ENCODE data around the gene ITPR3. TPM values are rescaled to one million over a fixed set of nuclear protein-coding genes. Genes with fewer than 3 reads are reported as not detected.
A peak's percentile ranks its signal among the peaks of the same experiment; 100 is the strongest.

ITPR3 gene
- total RNA-seq, 2 donors from 2014 or later: 21.8 to 99.1 TPM

- DNase-seq (ENCODE audit: low spot score): no peak
- WGBS: 92% methylated on average over 9 of the region's 9 CpGs
- Histone ChIP-seq H3K4me3 (no peak overlapping the region), H3K27me3 (replicated peaks; ENCODE audit: insufficient read depth) (no peaks in the 10 kb centered on the region), H3K36me3 (no peaks in the 10 kb centered on the region), H3K9me3 (no peaks in the 10 kb centered on the region), H3K27ac (no peak overlapping the region), H3K4me1 (replicated peaks) (peaks cover 4% of the 10 kb centered on the region)
- intact Hi-C loops (cut with DNase I): no loop called here
- TF ChIP-seq CTCF (IDR thresholded peaks at IDR 0.05) (no peak), POLR2AphosphoS5 (IDR thresholded peaks at IDR 0.05) (no peak), POLR2A (IDR thresholded peaks at IDR 0.05) (no peak)
Observed at GRCh38 chr6:33738153-33738552, 117.0 kb downstream of the ITPR3 start.

GRCh38 chr6:33738879-33739278, 117.8 kb downstream of the ITPR3 start:
- no peak overlapping the region for H3K27ac ChIP-seq

GRCh38 chr6:33739571-33739970, 118.4 kb downstream of the ITPR3 start:
- Histone ChIP-seq H3K27me3 (replicated peaks; ENCODE audit: insufficient read depth) (no peaks in the 10 kb centered on the region), H3K27ac (peak overlapping the region in 1 of 2 donors; percentile 14), H3K9me3 (no peaks in the 10 kb centered on the region), H3K36me3 (no peaks in the 10 kb centered on the region), H3K4me3 (no peak overlapping the region), H3K4me1 (replicated peaks) (peaks cover 11% of the 10 kb centered on the region)
- TF ChIP-seq POLR2AphosphoS5 (IDR thresholded peaks at IDR 0.05) (no peak), POLR2A (IDR thresholded peaks at IDR 0.05) (no peak), CTCF (IDR thresholded peaks at IDR 0.05) (no peak)
- no peak for DNase-seq (ENCODE audit: low spot score)
- intact Hi-C loops (cut with DNase I): no loop called here
- WGBS: 77% methylated on average over 5 of the region's 5 CpGs

More at GRCh38 chr6:33738879-33739278, 117.8 kb downstream of the ITPR3 start:
- Histone ChIP-seq H3K4me1 (replicated peaks) (peaks cover 6% of the 10 kb centered on the region), H3K4me3 (no peak overlapping the region), H3K27me3 (replicated peaks; ENCODE audit: insufficient read depth) (no peaks in the 10 kb centered on the region), H3K36me3 (no peaks in the 10 kb centered on the region), H3K9me3 (no peaks in the 10 kb centered on the region)
- no peak for TF ChIP-seq POLR2AphosphoS5 (IDR thresholded peaks at IDR 0.05)
- TF ChIP-seq POLR2A (IDR thresholded peaks at IDR 0.05): no peak
- TF ChIP-seq CTCF (IDR thresholded peaks at IDR 0.05): no peak
- DNase-seq (ENCODE audit: low spot score): no peak
- intact Hi-C loops (cut with DNase I): no loop called here
- 92% methylated on average over 5 of the region's 5 CpGs for WGBS

- no peaks in the 10 kb centered on the region for H3K9me3 ChIP-seq
- no peak for DNase-seq (ENCODE audit: low spot score)
- H3K27ac ChIP-seq: peak overlapping the region in 1 of 2 donors; percentile 14
- H3K27me3 ChIP-seq (replicated peaks; ENCODE audit: insufficient read depth): no peaks in the 10 kb centered on the region
- TF ChIP-seq POLR2AphosphoS5 (IDR thresholded peaks at IDR 0.05) (no peak), POLR2A (IDR thresholded peaks at IDR 0.05) (no peak)
- H3K36me3 ChIP-seq: no peaks in the 10 kb centered on the region
- H3K4me3 ChIP-seq: no peak overlapping the region
- 67% methylated on average over 6 of the region's 6 CpGs for WGBS
- intact Hi-C loops (cut with DNase I): loop anchor here (5.0 kb wide), 1 partner anchor 412 kb away; no protein-coding TSS in a partner anchor
- peaks cover 17% of the 10 kb centered on the region for H3K4me1 ChIP-seq (replicated peaks)
Observed at GRCh38 chr6:33740204-33740608, 119.1 kb downstream of the ITPR3 start.

- Histone ChIP-seq H3K27me3 (replicated peaks; ENCODE audit: insufficient read depth) (no peaks in the 10 kb centered on the region), H3K27ac (no peak overlapping the region), H3K4me1 (replicated peaks) (peaks cover 23% of the 10 kb centered on the region), H3K4me3 (no peak overlapping the region), H3K9me3 (no peaks in the 10 kb centered on the region), H3K36me3 (no peaks in the 10 kb centered on the region)
- DNase-seq (ENCODE audit: low spot score): no peak
- 77% methylated on average over 5 of the region's 5 CpGs for WGBS
- intact Hi-C loops (cut with DNase I): loop anchor here (5.0 kb wide), 1 partner anchor 412 kb away; no protein-coding TSS in a partner anchor
- no peak for TF ChIP-seq POLR2AphosphoS5 (IDR thresholded peaks at IDR 0.05)
- TF ChIP-seq CTCF (IDR thresholded peaks at IDR 0.05): no peak
- no peak for TF ChIP-seq POLR2A (IDR thresholded peaks at IDR 0.05)
Observed at GRCh38 chr6:33740794-33741193, 119.7 kb downstream of the ITPR3 start.

Data from prostate gland (tissue), 2 donors.